GM18526 (cell line): Measurements from ENCODE around the gene NDUFA7.

ENCODE experiments used
- POLR2A ChIP-seq: IDR thresholded peaks from 3 replicates; pipeline ENCODE4 v1.6.1; 2011; ENCODE audit not compliant: insufficient read length; ENCODE audit errors: extremely low read depth

Gene NDUFA7

GRCh38 chr19:8307400-8307964 lies 13.7 kb downstream of the NDUFA7 start:
- no peak for TF ChIP-seq POLR2A

GRCh38 chr19:8306235-8307054 lies 14.7 kb downstream of the NDUFA7 start:
- TF ChIP-seq POLR2A = no peak

DNA sequence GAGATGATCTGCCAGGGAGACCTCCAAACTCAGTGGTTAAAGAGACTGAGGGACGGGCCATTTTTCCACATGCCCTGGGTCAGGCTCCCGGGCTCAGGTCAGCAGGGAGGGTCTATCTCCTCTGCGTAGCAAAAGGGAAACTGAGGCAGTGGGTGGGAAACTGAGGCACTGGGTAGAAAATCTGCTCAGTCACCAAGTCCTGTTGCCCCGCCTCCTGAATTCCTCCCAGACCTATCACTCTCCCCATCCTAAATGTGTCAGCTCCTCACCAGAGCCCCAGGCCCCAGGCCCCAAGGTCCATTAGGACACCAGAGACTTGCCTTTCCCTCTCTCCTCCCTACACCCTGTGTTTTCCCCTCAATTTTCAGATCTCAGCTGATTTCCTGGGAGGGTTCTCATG lies 15.4 kb downstream of the NDUFA7 start:
- no peak for TF ChIP-seq POLR2A

DNA sequence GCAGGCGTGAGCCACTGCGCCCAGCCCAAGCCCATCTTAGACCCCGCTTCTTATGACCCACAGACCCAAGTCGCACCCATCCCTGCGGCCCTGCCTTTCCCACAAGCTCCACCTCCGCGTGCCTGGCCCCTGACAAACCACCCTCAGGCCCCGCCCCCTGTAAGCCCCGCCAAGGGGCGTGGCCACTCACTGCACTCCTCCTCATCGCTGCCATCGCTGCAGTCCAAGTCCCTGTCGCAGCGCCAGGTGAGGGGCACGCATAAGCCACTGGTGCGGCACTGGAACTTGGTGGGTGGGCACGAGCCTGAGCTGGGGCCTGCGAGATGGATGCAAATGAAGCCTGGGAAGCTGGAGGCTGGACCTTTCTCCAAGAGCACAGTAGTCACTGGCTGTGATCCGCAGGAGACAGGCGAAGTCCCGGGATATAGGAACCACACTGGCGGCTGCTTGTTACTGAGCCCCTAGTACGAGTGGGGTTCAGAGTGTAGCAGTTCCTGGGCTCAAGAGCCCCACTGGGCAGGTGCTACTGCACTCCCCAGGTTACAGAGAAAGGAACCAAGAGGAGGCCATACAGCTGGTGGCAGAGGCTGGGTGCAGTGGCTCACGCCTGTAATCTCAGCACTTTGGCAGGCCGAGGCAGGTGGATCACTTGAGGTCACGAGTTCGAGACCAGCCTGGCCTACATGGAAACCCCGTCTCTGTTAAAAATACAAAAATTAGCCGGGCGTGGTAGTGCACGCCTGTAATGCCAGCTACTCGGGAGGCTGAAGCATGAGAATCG lies 16.1 kb downstream of the NDUFA7 start:
- TF ChIP-seq POLR2A = no peak

- no peak for TF ChIP-seq POLR2A
Observed at GRCh38 chr19:8302734-8303133, 18.4 kb downstream of the NDUFA7 start.

DNA sequence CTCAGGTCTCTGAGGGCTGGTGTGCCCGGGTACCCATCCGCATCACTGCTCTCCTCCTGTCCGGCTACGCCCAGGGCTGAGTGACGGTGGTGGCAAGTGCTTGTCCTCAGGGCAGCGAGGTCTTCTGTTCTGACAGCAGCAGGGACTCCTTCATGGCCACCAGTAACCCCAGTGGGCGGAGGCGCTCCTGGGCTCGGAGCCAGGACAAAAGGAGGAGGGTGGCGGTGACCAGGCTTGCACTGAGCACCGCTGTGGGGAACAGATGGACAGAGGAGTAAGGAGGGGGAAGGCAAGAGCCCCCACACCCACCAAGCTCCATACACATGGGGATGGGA lies 18.9 kb downstream of the NDUFA7 start:
- no peak for TF ChIP-seq POLR2A

DNA sequence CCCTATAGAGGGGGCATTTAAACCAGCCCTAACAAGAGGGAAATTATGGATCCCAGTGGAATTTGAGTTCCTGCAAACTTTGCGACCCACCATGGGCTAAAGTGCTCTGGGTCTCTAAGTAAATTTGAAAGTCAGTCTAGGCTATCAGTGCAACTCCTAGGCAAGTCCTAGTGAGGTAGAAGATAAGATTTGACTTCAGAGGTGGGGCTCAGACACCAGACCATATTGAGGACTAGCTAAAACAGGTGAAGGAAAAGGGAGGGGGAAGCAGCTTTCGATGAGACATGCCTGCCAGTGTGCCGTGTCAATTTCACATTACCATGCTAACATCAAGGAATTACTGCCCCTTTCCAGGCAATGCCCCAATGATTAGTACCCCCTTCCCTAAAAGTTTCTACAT lies 51.5 kb downstream of the NDUFA7 start:
- no peak for TF ChIP-seq POLR2A

GRCh38 chr19:8265872-8266271 lies 55.3 kb downstream of the NDUFA7 start:
- TF ChIP-seq POLR2A = no peak

- no peak for TF ChIP-seq POLR2A
Observed at GRCh38 chr19:8262431-8262830, 58.7 kb downstream of the NDUFA7 start.

DNA sequence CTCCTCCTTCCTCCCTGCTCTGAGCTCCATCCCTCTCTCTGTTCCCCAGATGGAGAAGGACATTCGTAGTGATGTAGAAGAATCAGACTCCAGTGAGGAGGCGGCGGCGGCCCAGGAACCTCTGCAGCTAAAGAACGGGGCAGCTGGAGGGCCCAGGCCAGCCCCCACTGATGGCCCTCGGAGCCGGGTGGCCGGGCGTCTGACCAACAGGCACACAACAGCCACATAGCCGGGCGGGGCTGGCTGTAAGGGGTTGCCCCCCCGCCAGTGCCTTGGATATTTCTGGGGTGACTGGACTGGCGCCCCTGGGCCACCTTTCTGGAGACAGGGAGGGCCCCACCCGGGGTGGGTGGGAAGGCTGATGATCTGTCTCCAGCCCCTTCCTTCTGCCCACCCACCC lies 59.3 kb downstream of the NDUFA7 start:
- no peak for TF ChIP-seq POLR2A

GRCh38 chr19:8261347-8261746 lies 59.8 kb downstream of the NDUFA7 start:
- no peak for TF ChIP-seq POLR2A
